Skin epidermis (tissue), 12 donors: ENCODE data around the gene TBC1D22A.
"Not testable (repeated sequence)": the region's sequence is repeated elsewhere in the genome, so short reads cannot be mapped to it uniquely, and the experiment has no call there.

Experiments used
- H3K27ac ChIP-seq, 21 experiments: fragments of 200-600 bp; sonication (generic) in 11 of 21; one replicate each; pipeline ENCODE4 v1.5.0; 2020; ENCODE audit warnings: mild to moderate bottlenecking in 3 of 21, inconsistent platforms in 2 of 21, moderate library complexity in 2 of 21
- H3K4me3 ChIP-seq, 7 experiments: fragments of 200-600 bp; sonication (generic) in 2 of 7; one replicate each; pipeline ENCODE4 v1.5.0; 2020; ENCODE audit warnings: inconsistent platforms in 2 of 7, mild to moderate bottlenecking in 2 of 7, moderate library complexity in 1 of 7

TBC1D22A gene

DNA sequence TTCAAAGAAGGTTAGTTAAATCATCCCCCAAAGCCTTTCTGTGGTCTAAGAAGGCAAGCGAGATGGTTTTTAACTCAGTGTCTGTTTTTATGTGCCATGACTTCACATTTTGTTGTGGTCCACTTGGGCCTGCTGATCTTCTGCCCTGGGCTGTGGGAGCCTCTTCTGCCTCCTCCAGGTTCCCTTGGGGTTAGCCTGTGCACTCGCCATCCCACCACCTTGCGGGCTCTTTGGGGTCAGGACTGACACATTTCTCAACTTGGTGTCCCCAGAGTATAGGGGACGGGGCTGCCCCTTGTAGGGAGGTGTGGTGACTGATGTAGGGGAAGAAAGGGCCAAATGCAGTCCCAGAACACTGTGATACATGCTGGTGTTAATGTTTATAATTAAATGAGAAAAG, 207.0 kb downstream of the TBC1D22A start:
- H3K27ac ChIP-seq, result no peak overlapping the region
- no peak overlapping the region for H3K4me3 ChIP-seq

DNA sequence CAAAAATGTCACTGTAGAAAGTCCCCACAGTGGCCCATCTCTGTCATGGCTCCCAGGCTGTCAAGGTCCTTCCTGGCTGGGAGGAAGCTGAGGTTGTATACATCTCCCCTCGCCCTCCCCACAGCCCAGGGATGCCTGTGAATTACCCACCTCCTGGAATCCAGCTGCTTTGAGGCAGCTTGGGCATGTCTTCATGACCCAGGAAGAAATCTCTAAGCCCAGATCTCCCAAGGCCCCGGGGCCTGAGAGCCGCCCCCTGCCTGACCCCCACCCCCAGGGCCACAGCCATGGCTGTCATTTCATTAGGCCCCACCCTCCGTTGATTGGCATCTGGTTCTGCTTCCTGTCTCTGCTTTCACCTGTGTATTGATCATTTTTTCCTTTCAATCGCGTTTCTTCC, 207.5 kb downstream of the TBC1D22A start:
- Histone ChIP-seq H3K4me3 (no peak overlapping the region), H3K27ac (peak overlapping the region in 3 of 21 experiments; percentile 65 to 77 (median 74))

DNA sequence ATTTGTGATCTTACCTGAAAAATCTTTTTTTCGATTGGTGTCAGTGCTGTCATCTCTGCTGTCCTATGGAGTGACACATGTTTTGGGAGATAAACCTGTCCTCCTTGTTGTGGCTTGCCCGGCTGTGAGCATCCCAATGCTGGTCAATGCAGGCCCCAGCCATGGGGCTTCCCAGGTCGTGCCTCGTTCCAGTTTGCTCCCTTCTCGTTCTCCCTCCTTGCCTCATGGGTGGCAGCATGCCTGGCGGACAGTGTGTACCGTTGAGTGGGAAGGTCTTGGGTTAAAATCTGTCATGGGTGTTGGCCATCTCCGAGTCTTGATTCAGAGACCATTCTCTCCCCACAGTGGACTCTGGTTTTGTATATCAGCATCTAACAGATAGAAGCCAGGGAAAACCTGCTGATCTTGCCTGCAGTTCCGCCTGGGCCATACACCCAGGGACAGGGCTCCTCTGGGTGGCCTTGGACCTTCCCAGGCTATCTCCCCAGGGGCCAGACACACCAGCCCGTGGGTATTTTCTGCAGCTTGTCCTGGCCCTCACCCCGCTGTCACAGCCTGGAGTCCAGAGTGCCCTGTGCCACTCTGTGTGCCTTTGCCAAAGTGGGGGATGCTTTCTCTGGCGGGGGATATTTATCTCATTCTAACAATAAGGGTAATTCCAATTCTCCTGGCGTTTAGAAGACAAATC, 208.1 kb downstream of the TBC1D22A start:
- Histone ChIP-seq H3K27ac (peak overlapping the region in 11 of 21 experiments; percentile 10 to 77 (median 49)), H3K4me3 (no peak overlapping the region)

DNA sequence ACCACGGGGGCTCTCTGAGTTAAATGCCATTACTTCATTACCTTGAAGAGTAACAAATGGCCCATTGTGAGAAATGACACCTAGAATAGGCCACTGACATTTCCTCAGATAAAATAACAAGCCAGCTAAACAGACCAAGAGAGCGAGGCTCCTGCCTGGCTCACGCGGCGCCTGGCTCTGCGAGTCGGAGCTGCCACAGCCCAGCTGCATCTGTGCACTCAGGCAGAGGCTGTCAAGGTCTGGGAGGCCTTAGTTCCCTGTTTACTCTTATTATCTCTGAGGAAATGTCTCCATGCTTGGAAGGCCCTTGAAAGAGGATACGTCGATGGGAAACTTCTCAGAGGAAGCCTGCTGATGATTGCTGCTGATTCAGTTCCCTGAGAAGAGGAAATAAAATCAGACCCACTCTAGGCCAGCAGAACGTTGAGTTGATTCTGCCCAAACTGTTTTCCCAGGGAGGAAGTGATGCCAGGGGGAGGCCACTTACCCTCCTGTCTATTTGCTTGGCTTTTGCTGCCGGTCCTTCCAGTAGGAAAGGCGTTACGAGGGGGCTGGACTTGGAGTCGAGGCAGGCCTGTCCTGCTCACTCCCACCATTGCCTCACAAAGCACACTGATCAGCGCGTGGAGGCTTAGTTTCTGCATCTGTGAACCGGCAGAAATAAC, 208.8 kb downstream of the TBC1D22A start:
- Histone ChIP-seq H3K27ac (peak overlapping the region in 13 of 21 experiments; percentile 11 to 77 (median 51)), H3K4me3 (no peak overlapping the region)

DNA sequence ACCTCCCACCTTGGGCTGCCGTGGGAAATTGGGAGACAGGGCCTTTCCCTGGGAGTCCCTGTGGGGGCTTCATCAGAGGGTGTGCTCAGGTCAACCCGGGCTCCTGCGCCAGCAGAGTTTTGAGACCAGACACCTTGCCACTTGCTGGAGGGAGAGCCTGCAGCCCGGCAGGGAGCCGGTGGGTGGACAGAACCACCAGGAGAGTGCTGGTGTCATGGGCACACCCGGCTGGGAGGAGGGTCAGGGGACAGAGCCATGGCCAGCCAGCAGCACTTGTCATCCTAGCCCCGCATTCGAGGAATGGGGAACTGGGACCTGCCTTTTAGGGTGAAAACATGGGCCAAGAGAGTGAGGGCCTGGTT, 209.3 kb downstream of the TBC1D22A start:
- Histone ChIP-seq H3K4me3 (no peak overlapping the region), H3K27ac (peak overlapping the region in 11 of 21 experiments; percentile 11 to 77 (median 60))

DNA sequence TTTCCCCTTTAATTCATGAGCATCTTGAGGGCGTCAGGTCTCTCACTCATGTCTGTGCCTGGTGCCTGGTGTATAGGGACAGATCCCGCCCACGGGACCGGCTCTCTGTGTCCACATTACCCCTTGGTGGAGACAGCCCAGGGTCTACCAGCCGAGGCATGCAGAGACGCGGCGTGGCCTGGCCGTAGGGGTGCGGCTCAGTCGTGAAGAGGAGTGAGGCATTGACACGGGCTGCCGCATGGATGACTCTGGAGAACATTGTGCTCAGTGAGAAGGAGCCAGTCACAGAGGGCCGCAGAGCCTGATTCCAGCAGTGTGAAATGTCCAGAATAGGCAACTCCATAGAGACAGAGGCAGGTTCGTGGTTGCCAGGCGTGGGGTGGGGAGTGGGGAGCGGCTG, 209.8 kb downstream of the TBC1D22A start:
- Histone ChIP-seq H3K27ac (peak overlapping the region in 4 of 21 experiments; percentile 33 to 75 (median 68)), H3K4me3 (no peak overlapping the region)

DNA sequence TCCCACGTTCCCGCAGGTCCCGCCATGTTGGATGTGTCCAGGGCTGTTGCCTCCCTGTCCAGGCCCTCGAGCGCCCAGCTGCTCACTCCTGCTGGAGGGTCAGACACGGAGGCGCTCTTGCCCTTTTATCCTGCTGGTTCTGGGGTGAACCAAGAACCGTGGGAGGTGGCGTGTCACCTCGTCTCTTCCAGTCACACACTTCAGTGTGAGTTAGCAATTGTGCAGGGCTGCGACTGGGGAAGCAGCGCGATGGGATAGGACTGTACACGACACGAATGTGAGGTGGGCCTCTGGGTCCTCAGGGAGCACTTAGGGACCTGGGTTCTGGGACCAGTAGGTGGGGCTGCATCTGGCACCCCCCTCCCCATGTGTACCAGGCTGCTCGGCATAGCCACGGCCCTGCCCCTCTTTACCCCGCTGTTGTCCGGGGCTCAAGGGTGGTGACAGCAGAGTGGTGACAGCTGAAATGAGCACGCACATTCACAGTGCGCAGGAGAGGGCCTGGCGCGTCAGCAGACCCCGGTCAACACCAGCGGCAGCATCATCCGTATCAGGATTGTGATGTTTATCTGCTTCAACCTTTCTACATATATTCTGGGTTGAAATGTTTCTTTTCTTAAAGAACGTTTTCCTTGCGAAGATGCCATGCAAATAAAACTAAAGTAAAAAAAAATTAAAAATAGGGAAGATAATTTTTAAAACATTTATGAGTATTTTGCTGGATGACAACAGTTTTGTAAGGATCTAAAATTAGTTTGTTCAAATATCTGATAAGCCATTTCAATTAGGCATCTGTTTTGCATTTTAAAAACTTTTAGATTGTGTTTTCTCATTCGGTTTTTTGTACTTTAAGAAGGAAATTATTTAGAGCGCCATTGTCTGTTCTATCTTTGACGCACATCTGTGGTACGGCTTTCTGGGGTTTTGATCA, 210.7 kb downstream of the TBC1D22A start:
- H3K4me3 ChIP-seq, result no peak overlapping the region
- peak overlapping the region in 1 of 21 experiments; percentile 71 for H3K27ac ChIP-seq

DNA sequence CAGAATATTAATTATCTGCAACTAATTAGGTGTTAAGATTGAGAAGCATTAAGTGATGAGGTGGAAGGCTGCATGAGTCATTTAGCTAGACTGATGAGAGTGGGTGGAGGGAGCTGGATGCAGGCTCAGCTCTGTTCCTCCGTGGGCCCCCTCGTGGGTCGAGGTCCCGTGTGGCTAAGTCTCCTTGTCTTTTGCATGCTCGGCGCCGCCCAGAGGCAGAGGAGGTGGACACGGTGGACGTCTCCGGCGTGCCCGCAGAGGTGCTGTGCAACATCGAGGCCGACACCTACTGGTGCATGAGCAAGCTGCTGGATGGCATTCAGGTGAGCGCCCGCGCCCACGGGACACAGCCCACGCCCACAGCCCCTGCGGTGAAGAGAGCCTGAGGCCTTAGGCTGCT, 211.6 kb downstream of the TBC1D22A start:
- no peak overlapping the region for H3K4me3 ChIP-seq
- no peak overlapping the region for H3K27ac ChIP-seq

DNA sequence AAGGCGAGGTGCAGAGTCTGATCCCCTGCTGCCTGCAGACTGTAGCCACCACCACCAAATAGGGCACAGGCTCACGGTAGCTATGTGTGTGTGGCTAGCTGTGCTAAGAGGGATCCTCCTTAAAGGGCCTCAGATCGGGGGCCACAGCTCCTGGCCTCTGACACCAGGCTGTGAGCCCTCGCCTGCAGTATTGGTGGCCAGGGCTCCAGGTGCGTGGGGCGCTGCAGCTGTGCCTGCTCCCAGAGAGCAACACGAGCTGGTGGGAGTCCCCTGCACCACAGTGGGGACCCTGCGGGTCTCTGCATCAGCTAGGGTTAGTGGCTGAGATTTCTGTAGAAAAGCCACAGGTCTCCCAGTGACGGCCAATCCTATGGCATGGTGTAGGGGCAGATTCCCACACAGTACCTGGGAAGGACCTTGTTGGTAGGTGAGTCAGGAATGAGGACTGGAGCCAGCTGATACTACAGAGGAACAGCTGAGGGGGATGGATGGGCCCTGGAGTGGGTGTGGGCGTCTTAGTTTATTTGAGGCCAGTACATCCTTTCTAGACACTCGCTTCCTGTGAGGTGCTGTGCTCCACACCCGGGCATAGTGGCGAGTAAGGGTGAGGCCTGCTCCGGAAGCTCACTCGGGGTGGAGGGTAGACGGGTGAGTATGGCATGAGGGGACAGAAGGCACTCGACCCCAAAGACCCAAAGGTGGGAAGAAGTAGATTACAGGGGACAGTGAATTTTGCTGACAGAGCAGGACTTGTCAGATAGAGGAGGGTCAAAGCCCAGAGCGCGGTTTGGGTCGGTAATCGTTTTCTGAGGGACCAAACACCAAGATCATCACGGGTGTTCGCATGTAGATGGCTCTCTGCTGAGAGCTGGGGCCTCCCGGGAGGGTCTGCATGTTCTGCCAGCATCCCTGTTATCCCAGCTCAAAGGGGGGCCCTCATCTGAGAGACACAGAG, 212.5 kb downstream of the TBC1D22A start:
- no peak overlapping the region for H3K4me3 ChIP-seq
- H3K27ac ChIP-seq, result no peak overlapping the region

DNA sequence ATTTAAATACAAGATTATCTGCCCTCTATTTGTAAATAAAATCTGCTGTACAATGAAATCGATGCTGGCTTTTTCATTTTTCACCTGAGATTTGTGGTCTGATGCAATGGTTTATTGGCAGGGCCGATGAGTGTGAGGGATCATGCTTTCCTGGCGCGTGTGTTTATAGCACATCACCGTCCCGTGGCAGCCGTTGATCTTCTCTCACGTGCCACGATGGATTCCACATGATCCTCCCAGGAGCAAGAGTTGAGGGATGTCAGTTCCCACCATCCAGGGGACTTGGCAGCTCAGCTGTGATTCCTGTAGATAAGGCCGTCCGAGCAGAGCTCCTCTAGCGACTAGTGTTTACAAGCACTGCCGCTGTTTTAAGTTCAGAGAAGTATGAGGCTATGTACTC, 213.7 kb downstream of the TBC1D22A start:
- Histone ChIP-seq H3K27ac (no peak overlapping the region), H3K4me3 (no peak overlapping the region)

DNA sequence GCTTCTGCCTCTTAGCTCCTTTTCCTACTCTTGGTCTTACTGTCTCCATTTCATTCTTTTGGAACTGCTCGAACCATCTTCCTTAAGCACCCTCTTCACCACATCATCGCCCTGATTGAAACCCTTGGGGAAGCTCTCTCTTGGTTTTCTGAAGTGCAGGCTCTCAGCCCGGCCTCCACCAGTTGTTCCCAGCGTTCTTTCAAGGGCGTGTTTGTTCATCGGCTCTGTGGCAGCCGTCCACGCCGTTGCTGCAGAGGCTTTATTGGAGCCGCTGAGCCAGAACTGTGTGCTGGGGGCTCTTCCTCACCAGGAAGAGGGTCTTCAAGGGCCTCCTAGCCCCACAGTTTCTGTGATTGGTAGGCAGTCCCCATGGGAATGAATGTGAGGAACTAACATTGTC, 214.1 kb downstream of the TBC1D22A start:
- Histone ChIP-seq H3K4me3 (no peak overlapping the region), H3K27ac (no peak overlapping the region)

DNA sequence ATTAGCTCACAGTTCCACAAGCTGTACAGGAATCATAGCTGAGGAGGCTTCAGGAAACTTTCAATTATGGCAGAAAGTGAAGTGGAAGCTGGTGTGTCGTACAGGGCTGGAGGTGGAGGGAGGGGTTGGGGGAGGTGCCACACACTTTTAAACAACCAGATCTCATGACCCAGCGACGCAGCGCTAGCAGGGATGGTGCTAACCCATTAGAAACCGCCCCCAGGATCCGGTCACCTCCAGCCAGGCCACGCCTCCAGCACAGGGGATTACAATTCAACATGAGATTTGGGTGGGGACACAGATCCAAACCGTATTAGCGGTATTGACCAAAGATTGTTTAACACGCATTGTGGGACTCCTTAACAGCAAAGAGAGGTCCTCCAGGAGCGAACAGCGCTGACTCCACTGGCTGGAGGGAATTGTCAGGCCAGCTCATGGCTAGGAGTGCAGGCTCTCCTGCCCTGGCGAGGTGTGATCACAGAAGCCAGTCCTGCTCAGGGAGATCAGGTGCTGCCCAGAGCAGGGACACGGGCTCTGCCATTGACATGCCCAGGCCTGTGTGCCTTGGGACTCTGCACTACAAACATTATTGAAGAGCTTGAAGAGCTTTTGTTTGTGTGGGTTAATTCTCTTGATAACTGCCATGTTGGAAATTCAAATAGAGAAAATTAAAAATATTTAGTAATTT, 215.3 kb downstream of the TBC1D22A start:
- no peak overlapping the region for H3K4me3 ChIP-seq
- H3K27ac ChIP-seq, result no peak overlapping the region

DNA sequence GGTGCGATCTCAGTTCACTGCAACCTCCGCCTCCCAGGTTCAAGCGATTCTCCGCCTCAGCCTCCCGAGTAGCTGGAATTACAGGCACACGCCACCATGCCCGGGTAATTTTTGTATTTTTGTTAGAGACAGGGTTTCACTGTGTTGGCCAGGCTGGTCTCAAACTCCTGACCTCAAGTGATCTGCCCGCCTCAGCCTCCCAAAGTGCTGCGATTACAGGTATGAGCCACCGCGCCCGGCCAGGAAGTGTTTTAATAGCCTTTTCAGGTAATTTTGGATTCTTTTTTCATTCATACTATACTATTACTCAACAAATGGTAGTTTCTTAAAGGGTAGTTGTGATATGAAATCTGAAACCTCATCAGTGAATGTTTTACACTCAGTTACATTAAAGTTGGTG, 216.2 kb downstream of the TBC1D22A start:
- H3K4me3 ChIP-seq, H3K27ac ChIP-seq: not testable (repeated sequence)

DNA sequence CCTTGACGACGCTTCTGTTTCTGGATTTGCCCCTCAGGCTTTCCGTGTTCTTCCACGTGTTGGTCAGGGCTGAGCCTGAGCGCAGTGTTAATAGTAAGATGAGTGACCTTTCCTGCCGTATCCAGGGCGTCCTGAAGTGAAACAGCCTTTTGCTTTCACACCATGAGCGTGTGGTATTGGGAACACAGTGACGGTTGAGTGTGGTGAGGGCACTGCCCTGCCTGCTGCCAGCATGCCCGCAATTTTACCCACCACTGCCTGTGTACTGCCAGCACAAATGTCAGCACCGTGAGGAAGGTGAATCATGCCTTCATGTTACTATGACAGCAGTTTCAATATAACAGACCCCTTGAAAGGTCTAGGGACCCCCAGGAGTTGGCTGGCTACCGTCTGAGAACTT, 217.1 kb downstream of the TBC1D22A start:
- Histone ChIP-seq H3K4me3 (no peak overlapping the region), H3K27ac (no peak overlapping the region)

DNA sequence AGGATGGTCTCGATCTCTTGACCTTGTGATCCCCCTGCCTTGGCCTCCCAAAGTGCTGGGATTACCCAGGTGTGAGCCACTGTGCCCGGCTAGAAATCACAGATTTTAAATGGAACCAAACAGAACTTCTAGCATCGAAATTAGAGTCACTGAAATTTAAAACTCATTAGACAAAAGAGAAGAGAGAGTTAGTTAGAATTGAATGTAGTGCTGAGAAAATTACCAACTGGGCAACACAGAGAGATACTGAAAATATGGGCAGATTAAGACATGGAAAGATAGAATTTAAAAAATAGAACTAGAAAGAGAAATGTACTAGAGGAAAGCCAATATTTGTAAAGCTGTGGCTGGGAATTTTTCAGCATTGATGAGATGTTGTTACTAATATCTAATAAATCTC, 217.9 kb downstream of the TBC1D22A start:
- no peak overlapping the region for H3K4me3 ChIP-seq
- no peak overlapping the region for H3K27ac ChIP-seq

DNA sequence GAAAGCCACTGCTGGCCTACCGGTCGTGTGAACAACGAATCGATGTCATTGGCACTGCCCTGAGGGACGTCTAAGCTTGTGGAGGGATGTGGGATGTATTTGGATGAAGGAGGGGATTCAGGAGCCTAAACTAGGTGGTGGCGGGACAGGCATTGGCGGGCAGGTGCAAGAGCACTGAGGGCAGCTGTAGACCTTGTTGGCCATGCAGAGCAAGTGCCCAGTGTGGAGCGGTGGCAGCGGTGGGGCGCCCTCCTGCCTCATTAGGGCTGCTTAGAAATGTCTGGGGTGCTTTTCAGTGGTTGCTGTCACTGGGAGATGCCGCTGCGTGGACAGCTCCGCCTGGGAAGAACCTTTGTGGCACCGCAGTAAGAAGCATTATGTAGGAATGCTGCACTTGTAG, 220.2 kb downstream of the TBC1D22A start:
- no peak overlapping the region for H3K4me3 ChIP-seq
- H3K27ac ChIP-seq, result no peak overlapping the region

DNA sequence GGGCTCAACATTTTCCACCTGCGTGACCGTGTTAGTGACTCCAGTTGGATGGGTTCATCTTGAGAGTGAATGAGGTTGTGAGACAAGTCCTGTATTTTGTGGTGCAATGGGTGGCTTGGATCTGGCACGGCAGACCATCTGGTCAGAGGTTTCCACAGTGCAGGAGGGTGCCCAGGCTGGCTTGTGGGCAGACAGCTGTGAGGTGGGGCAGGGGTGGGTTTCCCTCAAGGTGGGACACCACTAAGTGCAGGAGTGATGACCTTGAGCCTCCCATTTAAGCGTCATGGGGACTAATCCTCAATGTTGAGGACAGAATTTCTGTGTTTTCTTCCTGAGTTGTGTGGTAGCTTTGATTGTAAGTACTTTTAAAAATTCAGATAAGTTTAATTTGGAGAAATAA, 220.6 kb downstream of the TBC1D22A start:
- H3K4me3 ChIP-seq, result no peak overlapping the region
- no peak overlapping the region for H3K27ac ChIP-seq

DNA sequence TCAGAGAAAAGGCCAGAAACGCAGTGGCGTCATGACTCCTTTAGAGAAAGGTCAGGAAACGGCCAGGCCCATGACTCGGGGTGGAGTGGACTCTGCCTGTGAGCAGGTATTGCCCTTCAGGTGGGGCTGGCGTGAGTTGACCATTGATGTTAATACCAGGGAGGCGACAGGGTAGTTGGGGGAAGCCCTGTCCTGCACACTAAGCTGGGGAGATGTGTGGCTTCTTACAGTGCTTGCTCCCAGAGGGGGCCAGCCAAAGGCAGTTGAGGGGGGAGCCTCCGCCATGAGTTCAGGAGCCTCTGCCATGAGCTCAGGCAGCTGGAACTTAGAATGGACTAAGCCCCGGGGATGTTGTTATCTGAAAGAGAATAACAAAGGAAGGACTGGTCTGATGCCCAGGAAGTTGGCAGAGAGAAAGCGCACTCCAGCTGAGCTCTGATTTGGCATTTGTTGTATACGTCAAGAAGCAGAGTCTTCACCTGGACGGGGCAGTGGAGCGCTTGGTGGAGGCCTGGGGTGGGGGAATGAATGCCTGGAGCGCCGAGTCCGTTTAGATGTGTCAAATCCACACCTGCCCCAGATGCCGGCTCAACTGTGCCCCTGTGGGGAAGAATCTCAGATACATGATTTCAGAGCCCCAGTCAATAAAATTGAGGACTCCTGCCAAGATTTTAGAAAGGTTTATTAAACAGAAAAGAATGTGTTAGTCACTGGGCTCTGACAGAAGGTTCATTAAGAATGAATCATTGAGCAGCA, 222.5 kb downstream of the TBC1D22A start:
- Histone ChIP-seq H3K4me3 (no peak overlapping the region), H3K27ac (no peak overlapping the region)
